GM21737 (cell line): ENCODE results near the gene PHKB.
"Not testable (repeated sequence)": the region's sequence is repeated elsewhere in the genome, so short reads cannot be mapped to it uniquely, and the experiment has no call there.

Source experiments
- ATAC-seq: cut with Tn5 transposase; IDR thresholded peaks from one replicate; pipeline ENCODE4 v1.9.1; 2021; ENCODE audit warnings: mild to moderate bottlenecking, moderate library complexity; ENCODE audit not compliant: unreplicated experiment

The PHKB gene

DNA sequence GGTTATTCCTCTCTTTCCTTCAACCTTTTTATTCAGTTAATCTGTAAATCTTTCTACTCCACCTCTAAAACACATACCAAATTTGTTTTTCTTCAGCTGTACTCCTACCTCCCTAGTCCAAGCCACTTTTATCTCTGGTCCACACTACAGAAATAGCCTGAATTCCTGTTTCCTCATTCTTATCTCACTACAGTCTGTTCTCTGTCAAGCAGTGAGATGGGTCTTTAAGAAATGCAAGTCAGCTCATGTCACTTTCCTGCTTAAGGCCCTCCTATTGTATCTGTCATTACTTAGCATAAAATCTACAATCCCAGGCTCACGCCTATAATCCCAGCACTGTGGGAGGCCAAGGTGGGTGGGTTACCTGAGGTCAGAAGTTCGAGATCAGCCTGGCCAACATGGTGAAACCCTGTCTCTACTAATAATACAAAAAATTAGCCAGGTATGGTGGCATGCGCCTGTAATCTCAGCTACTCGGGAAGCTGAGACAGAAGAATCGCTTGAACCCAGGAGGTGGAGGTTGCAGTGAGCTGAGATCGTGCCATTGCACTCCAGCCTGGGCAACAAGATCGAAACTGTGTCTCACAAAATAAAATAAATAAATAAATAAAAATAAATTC, 7.0 kb downstream of the PHKB start:
- ATAC-seq = not testable (repeated sequence)

DNA sequence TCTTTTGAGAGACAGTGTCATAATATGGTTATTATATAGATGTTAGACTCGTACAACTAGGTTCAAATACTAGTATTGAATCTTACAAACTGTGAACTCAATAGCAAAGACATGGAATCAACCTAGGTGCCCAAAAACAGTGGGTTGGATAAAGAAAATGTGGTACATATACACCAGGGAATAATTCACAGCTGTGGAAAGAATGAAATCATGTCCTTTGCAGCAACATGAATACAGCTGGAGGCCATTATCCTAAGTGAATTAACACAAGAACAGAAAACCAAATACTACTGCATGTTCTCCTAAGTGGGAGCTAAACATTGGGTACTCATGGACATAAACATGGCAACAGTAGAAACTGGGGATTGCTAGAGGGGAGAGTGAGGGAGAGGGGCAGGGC, 8.1 kb downstream of the PHKB start:
- ATAC-seq = no peak

DNA sequence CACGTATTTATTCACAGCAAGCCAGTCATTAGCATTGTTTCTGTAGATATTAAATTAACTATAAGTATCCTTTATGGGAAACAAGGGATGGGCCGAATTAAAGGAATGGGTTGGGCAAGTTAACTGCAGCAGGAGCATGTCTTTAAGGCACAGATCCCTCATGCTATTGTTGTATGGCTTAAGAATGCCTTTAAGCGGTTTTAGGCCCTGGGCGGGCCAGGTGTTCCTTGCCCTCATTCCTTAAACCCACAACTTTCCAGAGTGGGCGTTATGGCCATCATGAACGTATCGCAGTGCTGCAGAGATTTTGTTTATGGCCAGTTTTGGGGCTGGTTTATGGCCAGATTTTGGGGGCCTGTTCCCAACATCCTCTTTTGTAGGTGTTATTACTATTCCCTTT, 9.1 kb downstream of the PHKB start:
- ATAC-seq = no peak

DNA sequence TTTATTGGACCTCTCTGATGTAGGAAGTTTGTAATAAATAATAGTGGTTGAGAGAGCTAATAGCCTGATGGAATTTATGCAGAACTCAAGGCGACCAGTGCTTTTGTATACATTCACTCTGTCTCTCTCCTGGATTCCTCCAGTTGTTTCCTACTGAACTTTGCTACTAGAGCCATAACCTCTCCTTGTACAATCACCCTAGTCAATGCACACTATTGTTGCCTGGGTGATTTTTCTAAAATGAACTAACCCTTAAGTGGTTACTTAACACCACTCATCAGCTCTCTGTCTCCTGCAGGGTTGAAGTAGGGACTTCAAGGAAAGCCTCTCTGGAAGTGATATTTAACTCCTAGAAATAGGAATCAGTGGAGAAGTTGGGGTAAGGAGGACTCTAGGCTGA, 9.7 kb downstream of the PHKB start:
- no peak for ATAC-seq

DNA sequence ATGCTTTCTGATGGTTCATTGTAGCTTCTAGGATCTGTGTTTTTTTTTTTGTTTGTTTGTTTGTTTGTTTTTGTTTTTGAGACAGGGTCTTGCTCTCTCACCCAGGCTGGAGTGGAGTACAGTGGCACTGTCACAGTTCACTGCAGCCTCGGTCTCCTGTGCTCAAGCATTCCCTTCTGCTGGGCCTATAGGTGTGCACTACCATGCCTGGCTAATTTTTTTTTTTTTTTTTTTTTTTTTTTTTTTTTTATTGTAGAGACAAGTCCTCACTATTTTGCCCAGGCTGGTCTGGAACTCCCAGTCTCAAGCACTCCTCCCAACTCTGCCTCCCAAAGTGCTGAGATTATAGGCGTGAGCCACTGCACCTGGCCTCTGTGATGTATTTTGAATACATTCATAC, 11.9 kb downstream of the PHKB start:
- not testable (repeated sequence) for ATAC-seq

DNA sequence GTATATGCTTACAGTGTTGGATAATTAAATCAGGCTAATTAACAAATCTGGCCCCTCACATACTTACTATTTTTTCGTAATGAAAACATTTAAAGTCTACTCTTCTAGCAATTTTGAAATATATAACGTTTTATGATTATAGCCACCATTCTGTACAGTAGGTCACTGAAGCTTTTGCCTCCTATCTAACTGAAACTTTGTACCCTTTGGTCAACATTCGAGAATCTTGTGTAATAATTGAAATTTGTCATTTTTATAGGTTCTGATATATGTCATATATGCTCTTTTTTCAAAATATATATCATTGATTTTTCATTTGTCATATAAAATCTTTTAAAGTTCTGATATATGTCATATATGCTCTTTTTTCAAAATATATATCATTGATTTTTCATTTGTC, 12.7 kb downstream of the PHKB start:
- ATAC-seq = no peak

DNA sequence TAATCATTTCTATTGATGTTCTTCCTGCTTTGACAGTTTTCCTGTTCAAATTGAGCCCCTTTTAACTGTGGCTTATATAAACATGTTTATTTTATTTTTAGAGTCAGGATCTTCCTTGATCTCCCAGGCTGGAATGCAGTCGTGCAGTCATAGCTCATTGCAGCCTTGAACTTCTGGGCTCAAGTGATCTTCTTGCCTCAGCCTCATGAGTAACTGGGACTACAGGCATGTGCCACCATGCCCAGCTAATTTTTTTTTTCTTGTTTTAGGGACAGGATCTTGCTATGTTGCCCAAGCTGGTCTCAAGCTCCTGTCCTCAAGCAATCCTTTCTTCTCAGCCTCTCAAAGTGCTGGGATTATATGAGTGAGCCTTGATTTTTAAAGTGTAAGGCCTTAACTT, 14.7 kb downstream of the PHKB start:
- ATAC-seq = no peak

DNA sequence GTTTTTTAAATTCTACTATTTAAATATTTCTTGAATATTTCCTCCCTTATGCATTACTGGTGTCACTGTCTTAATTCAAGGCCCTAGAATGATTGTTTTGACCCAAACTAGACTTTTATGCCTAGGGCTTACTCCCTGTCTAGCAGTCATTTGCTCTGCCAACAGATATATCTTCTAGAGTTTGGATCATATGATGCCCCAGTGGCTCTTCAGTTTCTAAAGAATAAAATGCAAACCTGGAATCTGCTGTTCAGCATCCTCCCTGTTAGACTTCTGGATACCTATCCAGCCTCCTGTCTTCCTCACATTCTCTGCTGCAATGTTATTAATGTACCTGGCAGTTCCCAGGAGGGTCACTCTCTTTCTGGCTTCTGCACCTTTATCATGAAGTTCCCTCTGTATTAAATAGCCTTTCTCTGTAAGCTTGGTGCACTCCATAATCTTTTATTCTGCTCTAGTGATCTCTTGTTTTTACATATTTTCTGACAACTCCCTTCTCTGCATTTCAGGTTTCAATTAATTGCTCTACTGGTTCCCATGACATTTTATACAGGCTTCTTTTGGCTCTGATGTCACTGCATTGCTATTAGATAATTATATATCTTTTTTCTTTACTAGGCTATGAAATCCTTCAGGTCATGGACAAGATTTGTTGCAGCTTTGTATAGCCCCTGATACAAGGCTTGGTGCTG, 15.7 kb downstream of the PHKB start:
- no peak for ATAC-seq

DNA sequence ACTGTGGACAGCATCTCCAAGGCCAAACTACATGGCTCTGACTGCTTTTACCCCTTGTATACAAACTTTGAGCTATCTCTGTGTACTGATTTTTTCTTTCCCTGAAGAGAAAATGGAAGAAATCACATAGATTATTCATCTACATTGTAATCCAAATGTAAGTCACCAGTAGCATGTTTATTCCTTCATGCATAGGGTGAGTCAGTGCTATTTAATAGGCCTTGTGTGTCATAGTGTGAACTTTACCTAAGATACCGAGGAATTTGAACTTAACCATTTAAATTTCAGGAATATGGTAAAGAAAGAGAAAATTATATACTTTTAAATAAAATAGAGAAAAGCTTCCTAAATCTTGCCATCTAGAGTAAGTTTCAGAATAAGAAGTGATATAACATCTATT, 16.5 kb downstream of the PHKB start:
- ATAC-seq = no peak

DNA sequence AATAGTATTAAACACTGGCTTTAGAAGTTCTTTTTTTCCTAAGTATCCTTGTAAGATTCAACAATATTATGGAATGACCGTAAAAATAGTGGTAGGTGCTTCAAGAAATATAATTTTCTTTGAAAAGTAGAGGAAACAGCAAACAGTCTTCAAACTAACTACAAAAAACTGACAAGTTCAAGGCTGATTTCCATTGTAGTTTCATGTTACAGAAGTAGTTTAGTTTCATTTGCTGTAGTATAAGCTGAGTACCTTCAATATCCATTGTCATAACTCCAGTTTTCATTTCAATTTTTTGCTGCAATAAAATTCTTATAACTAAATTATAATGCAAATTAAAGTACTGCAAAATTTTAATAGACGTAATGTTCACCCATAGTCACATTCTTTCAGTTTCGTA, 19.3 kb downstream of the PHKB start:
- no peak for ATAC-seq

DNA sequence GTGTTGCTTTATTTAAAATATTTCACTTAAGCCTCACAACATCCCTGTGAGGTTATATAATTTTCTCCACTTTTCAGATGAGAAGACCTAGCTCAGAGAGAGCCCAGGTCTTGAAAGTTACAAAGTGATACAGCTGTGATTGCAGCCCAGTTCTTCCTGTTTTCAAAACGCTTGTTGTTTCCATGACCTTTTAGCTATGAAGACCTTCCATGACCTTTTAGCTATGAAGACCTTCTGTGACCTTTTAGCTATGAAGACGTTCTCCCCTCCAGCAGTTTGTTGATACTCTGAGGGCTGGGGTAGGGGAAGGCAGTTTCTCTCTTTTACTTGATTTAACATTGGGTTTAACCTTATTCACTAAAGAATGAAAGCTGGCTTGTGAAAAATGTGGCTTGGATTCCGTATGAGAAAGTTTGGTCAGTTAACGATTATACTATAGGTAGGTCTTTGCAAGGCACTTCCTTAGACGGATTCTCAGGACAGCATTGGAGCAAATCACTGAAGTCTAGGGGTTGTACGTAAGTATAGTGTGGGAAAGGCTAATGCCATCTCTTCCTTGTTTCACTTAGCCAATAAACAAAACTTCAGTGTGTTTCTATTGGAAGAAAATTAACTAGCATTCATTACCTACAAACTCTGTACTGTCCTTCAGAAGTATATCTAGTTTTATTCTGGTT, 20.7 kb downstream of the PHKB start:
- no peak for ATAC-seq

DNA sequence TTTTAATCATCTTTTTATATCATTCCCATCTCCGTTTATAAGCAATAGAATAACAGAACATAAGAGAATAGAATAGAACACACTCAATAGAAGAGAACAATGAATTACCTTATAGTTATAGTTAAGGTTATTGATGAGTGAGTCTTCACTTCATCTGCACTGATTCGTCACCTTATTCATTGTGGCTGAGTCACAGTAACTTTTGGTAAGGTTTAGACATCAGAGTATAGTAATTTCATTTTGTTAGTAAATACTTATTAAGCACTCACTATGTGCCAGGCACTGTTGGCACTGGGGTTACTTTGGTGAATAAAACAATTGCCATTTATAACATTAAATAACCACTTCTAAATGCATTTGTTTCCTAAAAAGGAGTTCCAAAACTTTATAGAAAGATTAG, 22.5 kb downstream of the PHKB start:
- no peak for ATAC-seq

DNA sequence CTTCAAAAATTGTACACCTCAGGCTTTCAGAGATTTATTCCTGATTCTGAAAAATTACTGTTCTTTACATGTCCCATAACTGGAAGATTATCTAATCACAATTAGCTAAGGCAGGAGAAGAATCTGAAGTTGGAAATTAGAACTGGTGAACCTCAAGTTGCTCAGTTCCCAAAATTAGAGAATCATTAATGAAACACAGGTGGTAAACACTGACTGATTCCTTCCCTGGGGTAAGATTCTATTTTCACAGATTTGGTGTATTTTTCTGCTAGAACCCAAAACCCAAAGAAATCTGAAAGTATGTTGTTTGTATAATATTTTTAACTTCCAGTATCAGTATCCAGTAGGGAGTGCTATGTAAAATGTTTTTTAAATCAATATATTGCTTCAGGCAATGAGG, 25.7 kb downstream of the PHKB start:
- no peak for ATAC-seq

DNA sequence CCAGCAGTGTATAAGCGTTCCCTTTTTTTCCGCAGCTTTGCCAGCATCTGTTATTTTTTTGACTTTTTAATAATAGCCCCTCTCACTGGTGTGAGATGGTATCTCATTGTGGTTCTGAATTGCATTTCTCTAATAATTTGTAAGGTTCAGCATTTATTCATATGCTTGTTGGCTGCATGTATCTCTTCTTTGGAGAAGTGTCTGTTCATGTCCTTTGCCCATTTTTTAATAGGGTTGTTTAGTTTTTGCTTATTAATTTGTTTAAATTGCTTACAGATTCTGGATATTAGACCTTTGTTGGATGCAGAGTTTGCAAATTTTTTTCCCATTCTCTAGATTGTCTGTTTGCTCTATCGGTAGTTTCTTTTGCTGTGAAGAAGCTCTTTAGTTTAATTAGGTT, 26.9 kb downstream of the PHKB start:
- no peak for ATAC-seq

DNA sequence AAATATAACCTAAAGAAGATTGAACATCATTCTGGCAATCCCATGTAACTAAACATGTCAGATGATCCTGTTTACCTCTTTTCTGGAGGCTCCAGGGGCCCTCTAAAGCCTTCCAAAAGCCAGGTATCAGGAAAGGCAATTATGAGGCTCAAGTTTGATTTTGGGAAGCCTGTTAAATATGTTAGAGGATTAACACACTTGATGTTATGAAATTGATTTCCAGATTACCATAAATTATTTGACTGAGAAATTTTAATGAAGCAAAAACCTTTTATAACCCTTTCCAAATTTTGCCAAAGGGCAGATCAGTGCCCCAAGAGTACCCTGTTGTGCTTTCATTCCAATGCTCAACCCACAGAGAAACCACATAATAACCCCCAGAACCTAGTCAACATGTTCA, 29.3 kb downstream of the PHKB start:
- ATAC-seq = no peak

DNA sequence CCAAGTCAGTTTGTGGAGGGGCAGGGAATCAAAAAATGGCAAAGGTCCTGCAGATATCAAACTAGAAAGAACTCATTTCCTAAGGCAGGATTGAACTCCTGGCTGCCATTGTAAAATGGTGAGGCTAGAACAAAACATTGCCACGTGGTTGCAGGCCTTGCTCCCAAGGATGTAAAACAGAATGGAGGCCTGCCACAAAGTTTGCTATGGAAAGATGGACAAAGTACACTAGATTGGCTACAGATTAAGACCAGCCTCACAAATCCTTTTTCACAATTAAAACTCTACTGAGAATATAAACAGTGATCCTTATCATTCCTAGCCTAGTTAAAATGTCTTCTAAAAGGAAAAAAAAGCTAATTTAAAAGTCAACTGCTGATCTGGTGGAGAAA, 30.9 kb downstream of the PHKB start:
- no peak for ATAC-seq

DNA sequence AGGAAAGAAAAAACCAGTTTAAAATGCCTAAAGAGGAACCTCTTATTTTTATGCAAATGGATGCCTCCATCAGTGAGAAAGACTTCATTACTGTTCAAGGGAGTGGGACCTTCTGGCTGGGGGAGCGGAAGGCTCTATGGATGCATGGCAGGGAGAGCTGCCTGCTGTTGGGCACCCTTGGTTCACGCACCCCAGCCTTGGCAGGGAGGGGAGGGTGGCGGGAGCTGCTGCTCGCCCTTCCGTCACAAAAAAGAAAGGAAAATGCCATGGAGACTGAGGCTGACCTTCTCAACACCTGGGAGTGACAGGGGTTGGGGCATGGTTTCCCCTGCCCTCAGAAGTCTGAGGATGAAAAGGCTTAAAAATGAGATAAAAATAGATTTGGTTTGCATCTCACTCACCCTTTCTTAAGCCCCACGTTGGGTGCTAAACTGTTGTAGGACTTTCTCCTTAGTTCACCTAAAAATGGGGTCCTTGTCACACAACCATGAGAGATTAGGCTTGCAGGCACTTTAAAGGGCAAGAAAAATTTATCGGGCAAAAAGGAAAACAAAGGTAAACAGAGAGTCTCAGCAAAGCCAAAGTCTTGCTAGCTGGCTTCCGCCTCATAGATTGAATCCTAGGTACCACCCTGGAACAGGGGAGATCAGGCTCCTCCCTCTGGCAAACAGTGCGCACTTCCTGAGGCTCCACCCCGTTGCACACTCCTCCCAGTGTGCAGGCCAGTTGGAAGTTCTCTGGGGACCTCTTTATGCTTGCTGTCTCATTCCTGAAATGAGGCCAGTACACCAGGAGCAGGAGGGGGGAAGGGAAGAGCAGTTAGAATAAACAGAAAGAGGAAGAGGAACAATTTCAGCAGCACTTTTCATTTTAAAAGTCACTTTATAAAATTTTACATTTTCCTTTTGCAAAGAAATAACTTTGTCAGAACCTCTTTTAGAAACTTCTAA, 31.6 kb downstream of the PHKB start:
- peak; percentile 70 for ATAC-seq

DNA sequence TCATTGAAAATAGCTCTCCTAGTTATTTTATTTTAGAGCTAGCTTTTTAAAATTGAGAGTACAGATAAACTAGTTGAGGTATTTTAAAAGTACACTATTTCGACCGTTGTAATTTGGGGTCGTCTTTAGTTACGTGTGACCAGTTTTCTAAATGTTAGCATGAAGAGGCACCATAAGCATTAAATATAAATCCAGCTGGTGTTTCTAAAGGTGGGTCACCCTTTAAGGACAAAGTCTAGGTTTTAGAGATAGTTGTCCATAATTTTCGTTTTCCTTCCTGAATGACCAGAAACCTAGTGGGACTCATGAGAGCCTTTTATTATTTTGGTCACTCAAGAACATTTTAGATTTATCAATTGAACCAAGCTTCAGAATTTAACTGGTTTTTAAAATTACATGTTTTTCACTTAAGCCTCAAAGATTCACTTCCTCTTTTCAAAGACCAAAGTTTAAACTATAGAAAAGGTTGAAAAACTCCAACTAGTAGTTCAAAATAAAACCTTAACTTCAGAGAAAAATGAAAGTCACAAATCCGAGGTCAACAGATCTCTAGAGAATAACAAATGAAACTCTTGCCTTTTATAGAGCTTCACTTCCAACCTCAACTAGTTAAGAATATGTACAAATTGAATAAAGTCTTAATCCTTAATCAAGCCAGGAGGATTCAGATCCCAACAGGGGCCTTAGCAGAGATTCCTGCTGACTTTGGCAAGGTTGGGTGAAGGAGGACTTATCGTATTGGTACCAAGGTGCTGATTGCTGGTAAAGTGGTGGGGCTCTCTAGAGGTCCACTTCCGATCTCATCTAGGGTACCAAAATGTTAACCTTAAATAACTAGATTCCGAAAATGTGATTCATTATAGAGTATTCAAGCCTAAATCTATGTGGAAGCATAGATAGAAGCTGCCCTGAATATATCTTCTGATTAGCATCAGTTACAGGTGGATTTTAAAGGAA, 32.5 kb downstream of the PHKB start:
- peak; percentile 52 for ATAC-seq

DNA sequence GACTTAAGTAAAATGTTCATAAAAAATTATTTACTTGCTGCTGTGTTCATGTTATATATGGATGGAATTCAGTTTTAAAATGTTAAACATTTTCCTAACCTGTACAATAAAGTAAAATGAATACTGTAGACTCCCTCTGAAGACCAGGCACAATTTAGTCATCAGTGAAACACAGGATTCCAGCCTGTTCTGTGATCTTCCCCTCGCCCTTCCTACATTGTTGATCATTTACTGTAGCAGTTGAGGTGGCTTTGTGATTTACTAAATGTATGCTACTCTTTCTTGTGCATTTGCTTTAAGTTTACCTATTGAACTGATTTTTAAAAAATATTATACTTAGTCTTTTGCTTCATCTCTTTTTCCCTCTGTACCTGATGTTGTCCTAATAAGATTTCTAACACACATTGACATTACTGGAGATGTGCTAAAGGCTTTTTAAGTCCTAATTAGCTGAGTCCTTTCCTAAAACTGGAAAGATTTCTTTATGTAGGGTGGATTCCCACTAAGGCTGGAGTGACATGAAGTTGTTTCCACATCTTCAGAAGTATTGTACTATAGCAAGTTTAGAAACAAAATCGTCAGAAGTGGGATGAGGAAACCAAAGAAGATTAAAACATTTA, 38.1 kb downstream of the PHKB start:
- ATAC-seq = no peak
